ENCODE data around the gene NEO1.

NEO1 gene

GRCh38 chr15:73051807-73052652 lies at the start of gene NEO1:
NEO1 (plus strand) TSS chr15:73052463; CDS start chr15:73052676, 213 bp downstream.
- Histone ChIP-seq H3K9me3 (ENCODE audit: low read depth, low read length) (no peaks in the 10 kb centered on the region), H3K4me3 (peak within 1 kb of the TSS; percentile 92), H3K36me3 (ENCODE audit: insufficient read depth, low read length) (no peaks in the 10 kb centered on the region), H3K27ac (no peak within 1 kb of the TSS), H3K9ac (ENCODE audit: insufficient read length) (peak within 1 kb of the TSS; percentile 82)
- TF ChIP-seq EZH2 (IDR thresholded peaks at IDR 0.05): no peak
- TF ChIP-seq FOXP2 (optimal IDR thresholded peaks at IDR 0.05; ENCODE audit: control extremely low read depth, extremely low read length, insufficient read depth): peak; percentile 38
- 0 out of 2 replicates have a peak, but pooled peaks have one; percentile 28 for TF ChIP-seq POLR2AphosphoS5 (IDR thresholded peaks at IDR 0.05; ENCODE audit: borderline replicate concordance, low read depth, low read length)
- no peak for DNase-seq (ENCODE audit: low read depth, low spot score)

GRCh38 chr15:73004462-73004861 lies 47.8 kb upstream of the NEO1 start:
- Histone ChIP-seq H3K4me3 (no peak overlapping the region), H3K27ac (no peak overlapping the region), H3K9ac (ENCODE audit: insufficient read length) (no peak overlapping the region), H3K9me3 (ENCODE audit: low read depth, low read length) (no peaks in the 10 kb centered on the region), H3K36me3 (ENCODE audit: insufficient read depth, low read length) (no peaks in the 10 kb centered on the region)
- DNase-seq (ENCODE audit: low read depth, low spot score): no peak
- no peak for TF ChIP-seq EZH2 (IDR thresholded peaks at IDR 0.05)
- TF ChIP-seq FOXP2 (optimal IDR thresholded peaks at IDR 0.05; ENCODE audit: control extremely low read depth, extremely low read length, insufficient read depth): no peak
- TF ChIP-seq POLR2AphosphoS5 (IDR thresholded peaks at IDR 0.05; ENCODE audit: borderline replicate concordance, low read depth, low read length): no peak

- no peaks in the 10 kb centered on the region for H3K9me3 ChIP-seq (ENCODE audit: low read depth, low read length)
- TF ChIP-seq POLR2AphosphoS5 (IDR thresholded peaks at IDR 0.05; ENCODE audit: borderline replicate concordance, low read depth, low read length): no peak
- no peak for TF ChIP-seq FOXP2 (optimal IDR thresholded peaks at IDR 0.05; ENCODE audit: control extremely low read depth, extremely low read length, insufficient read depth)
- no peak for TF ChIP-seq EZH2 (IDR thresholded peaks at IDR 0.05)
- H3K36me3 ChIP-seq (ENCODE audit: insufficient read depth, low read length): no peaks in the 10 kb centered on the region
- no peak overlapping the region for H3K4me3 ChIP-seq
- H3K27ac ChIP-seq: no peak overlapping the region
- H3K9ac ChIP-seq (ENCODE audit: insufficient read length): no peak overlapping the region
- no peak for DNase-seq (ENCODE audit: low read depth, low spot score)
These were observed 47.2 kb upstream of the NEO1 start for GRCh38 chr15:73005032-73005431.

GRCh38 chr15:73005446-73005845 lies 46.8 kb upstream of the NEO1 start:
- Histone ChIP-seq H3K36me3 (ENCODE audit: insufficient read depth, low read length) (no peaks in the 10 kb centered on the region), H3K27ac (no peak overlapping the region), H3K9me3 (ENCODE audit: low read depth, low read length) (no peaks in the 10 kb centered on the region), H3K9ac (ENCODE audit: insufficient read length) (no peak overlapping the region), H3K4me3 (no peak overlapping the region)
- no peak for DNase-seq (ENCODE audit: low read depth, low spot score)
- TF ChIP-seq FOXP2 (optimal IDR thresholded peaks at IDR 0.05; ENCODE audit: control extremely low read depth, extremely low read length, insufficient read depth) (no peak), EZH2 (IDR thresholded peaks at IDR 0.05) (no peak), POLR2AphosphoS5 (IDR thresholded peaks at IDR 0.05; ENCODE audit: borderline replicate concordance, low read depth, low read length) (no peak)

GRCh38 chr15:73006523-73006922 lies 45.7 kb upstream of the NEO1 start:
- Histone ChIP-seq H3K27ac (no peak overlapping the region), H3K9ac (ENCODE audit: insufficient read length) (no peak overlapping the region), H3K4me3 (no peak overlapping the region), H3K36me3 (ENCODE audit: insufficient read depth, low read length) (no peaks in the 10 kb centered on the region), H3K9me3 (ENCODE audit: low read depth, low read length) (no peaks in the 10 kb centered on the region)
- DNase-seq (ENCODE audit: low read depth, low spot score): no peak
- TF ChIP-seq POLR2AphosphoS5 (IDR thresholded peaks at IDR 0.05; ENCODE audit: borderline replicate concordance, low read depth, low read length): no peak
- no peak for TF ChIP-seq EZH2 (IDR thresholded peaks at IDR 0.05)

GRCh38 chr15:73009066-73010056 lies 42.9 kb upstream of the NEO1 start:
- H3K36me3 ChIP-seq (ENCODE audit: insufficient read depth, low read length): no peaks in the 10 kb centered on the region
- no peak overlapping the region for H3K9ac ChIP-seq (ENCODE audit: insufficient read length)
- no peak overlapping the region for H3K4me3 ChIP-seq
- DNase-seq (ENCODE audit: low read depth, low spot score): no peak
- no peak overlapping the region for H3K27ac ChIP-seq
- no peaks in the 10 kb centered on the region for H3K9me3 ChIP-seq (ENCODE audit: low read depth, low read length)
- TF ChIP-seq FOXP2 (optimal IDR thresholded peaks at IDR 0.05; ENCODE audit: control extremely low read depth, extremely low read length, insufficient read depth) (no peak), POLR2AphosphoS5 (IDR thresholded peaks at IDR 0.05; ENCODE audit: borderline replicate concordance, low read depth, low read length) (no peak), EZH2 (IDR thresholded peaks at IDR 0.05) (no peak)

GRCh38 chr15:73010154-73011152 lies 41.8 kb upstream of the NEO1 start:
- Histone ChIP-seq H3K36me3 (ENCODE audit: insufficient read depth, low read length) (no peaks in the 10 kb centered on the region), H3K27ac (no peak overlapping the region), H3K9me3 (ENCODE audit: low read depth, low read length) (no peaks in the 10 kb centered on the region), H3K4me3 (no peak overlapping the region), H3K9ac (ENCODE audit: insufficient read length) (no peak overlapping the region)
- no peak for DNase-seq (ENCODE audit: low read depth, low spot score)
- TF ChIP-seq FOXP2 (optimal IDR thresholded peaks at IDR 0.05; ENCODE audit: control extremely low read depth, extremely low read length, insufficient read depth) (no peak), POLR2AphosphoS5 (IDR thresholded peaks at IDR 0.05; ENCODE audit: borderline replicate concordance, low read depth, low read length) (no peak), EZH2 (IDR thresholded peaks at IDR 0.05) (no peak)

Data from SK-N-MC (cell line).